ENCODE measurements around the gene MPRIP. TPM values are rescaled to one million over a fixed set of nuclear protein-coding genes. Genes with fewer than 3 reads are reported as not detected.

The MPRIP gene
- total RNA-seq, 1 donor from 2014 or later = 392 TPM

DNA sequence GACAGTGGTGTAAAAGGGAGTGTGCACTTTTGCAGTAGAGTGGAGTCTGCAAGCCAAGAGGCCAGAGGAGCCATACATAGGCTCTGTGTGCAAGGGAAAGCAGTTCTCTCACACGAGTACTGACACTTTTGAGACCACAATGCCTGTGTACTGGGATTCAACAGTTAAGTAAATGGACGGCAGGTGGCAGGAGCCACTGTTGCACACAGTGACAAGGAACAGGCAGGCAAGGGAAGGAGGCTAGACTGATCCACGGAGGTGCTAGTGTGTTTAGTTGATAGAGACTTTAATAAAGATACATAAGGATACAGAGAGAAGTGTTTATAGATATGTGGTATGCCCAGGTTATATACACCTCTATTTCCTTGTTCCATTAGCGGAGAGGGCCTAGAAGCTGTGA, 67.0 kb downstream of the MPRIP start:
- Mint-ChIP-seq H3K4me3 (ENCODE audit: unreplicated experiment) (no peak overlapping the region), H3K36me3 (ENCODE audit: low read depth, unreplicated experiment) (peaks cover 7% of the 10 kb centered on the region), H3K27me3 (ENCODE audit: unreplicated experiment) (peaks cover 11% of the 10 kb centered on the region), H3K9me3 (ENCODE audit: unreplicated experiment) (no peaks in the 10 kb centered on the region), H3K27ac (ENCODE audit: unreplicated experiment) (no peak overlapping the region), H3K4me1 (ENCODE audit: unreplicated experiment) (peaks cover 8% of the 10 kb centered on the region)
- no peak for TF ChIP-seq CTCF (IDR thresholded peaks at IDR 0.05; ENCODE audit: unreplicated experiment)
- DNase-seq (ENCODE audit: low spot score) = no peak

DNA sequence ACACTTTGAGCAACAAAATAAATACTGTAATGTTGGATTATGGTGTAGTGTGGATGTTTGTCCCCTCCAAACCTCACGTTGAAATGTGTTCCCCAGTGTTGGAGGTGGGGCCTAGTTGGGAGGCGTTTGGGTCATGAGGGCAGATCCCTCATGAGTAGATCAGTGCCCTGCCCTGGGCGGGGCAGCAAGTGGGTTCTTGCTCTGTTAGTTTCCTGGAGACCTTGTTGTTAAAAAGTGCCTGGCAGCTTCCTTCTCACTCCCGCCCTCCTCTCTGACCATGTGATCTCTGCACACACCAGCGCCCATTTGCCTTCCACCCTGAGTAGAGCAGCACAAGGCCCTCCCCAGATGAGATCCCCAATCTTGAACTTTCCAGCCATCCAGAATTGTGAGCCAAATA, 67.7 kb downstream of the MPRIP start:
- Mint-ChIP-seq H3K4me1 (ENCODE audit: unreplicated experiment) (peaks cover 3% of the 10 kb centered on the region), H3K36me3 (ENCODE audit: low read depth, unreplicated experiment) (peaks cover 4% of the 10 kb centered on the region), H3K4me3 (ENCODE audit: unreplicated experiment) (peak overlapping the region; percentile 38), H3K9me3 (ENCODE audit: unreplicated experiment) (no peaks in the 10 kb centered on the region), H3K27ac (ENCODE audit: unreplicated experiment) (peak overlapping the region; percentile 79), H3K27me3 (ENCODE audit: unreplicated experiment) (peaks cover 8% of the 10 kb centered on the region)
- TF ChIP-seq CTCF (IDR thresholded peaks at IDR 0.05; ENCODE audit: unreplicated experiment) = no peak
- no peak for DNase-seq (ENCODE audit: low spot score)

DNA sequence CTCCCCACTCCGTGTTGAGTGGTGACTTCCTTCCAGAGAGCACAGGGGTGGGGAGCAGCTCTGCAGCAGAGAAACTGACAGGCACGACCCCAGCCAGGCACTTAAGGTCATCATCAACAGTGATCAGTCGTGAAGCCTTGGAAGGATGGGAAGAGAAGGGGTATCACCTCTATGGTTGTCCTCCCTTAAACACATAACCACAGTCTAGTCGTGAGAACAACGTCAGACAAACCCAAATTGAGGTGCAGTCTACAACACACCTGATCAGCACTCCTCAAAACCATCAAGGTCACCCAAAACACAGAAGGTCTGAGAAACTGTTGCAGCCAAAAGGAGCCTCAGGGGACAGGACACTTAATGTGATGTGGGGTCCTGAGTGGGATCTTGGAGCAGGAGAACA, 68.3 kb downstream of the MPRIP start:
- H3K27ac Mint-ChIP-seq (ENCODE audit: unreplicated experiment) = no peak overlapping the region
- TF ChIP-seq CTCF (IDR thresholded peaks at IDR 0.05; ENCODE audit: unreplicated experiment) = no peak

GRCh38 chr17:17111401-17112393, 69.4 kb downstream of the MPRIP start:
- peaks cover 5% of the 10 kb centered on the region for H3K4me1 Mint-ChIP-seq (ENCODE audit: unreplicated experiment)
- TF ChIP-seq CTCF (IDR thresholded peaks at IDR 0.05; ENCODE audit: unreplicated experiment) = no peak
- H3K9me3 Mint-ChIP-seq (ENCODE audit: unreplicated experiment) = no peaks in the 10 kb centered on the region
- no peak for DNase-seq (ENCODE audit: low spot score)
- H3K36me3 Mint-ChIP-seq (ENCODE audit: low read depth, unreplicated experiment) = peaks cover 4% of the 10 kb centered on the region
- no peak overlapping the region for H3K4me3 Mint-ChIP-seq (ENCODE audit: unreplicated experiment)
- peaks cover 3% of the 10 kb centered on the region for H3K27me3 Mint-ChIP-seq (ENCODE audit: unreplicated experiment)
- H3K27ac Mint-ChIP-seq (ENCODE audit: unreplicated experiment) = no peak overlapping the region

More for the DNA sequence above, 68.3 kb downstream of the MPRIP start:
- H3K9me3 Mint-ChIP-seq (ENCODE audit: unreplicated experiment) = no peaks in the 10 kb centered on the region
- peaks cover 6% of the 10 kb centered on the region for H3K4me1 Mint-ChIP-seq (ENCODE audit: unreplicated experiment)
- H3K27me3 Mint-ChIP-seq (ENCODE audit: unreplicated experiment) = peaks cover 7% of the 10 kb centered on the region
- no peak overlapping the region for H3K4me3 Mint-ChIP-seq (ENCODE audit: unreplicated experiment)
- H3K36me3 Mint-ChIP-seq (ENCODE audit: low read depth, unreplicated experiment) = peaks cover 4% of the 10 kb centered on the region
- DNase-seq (ENCODE audit: low spot score) = no peak

DNA sequence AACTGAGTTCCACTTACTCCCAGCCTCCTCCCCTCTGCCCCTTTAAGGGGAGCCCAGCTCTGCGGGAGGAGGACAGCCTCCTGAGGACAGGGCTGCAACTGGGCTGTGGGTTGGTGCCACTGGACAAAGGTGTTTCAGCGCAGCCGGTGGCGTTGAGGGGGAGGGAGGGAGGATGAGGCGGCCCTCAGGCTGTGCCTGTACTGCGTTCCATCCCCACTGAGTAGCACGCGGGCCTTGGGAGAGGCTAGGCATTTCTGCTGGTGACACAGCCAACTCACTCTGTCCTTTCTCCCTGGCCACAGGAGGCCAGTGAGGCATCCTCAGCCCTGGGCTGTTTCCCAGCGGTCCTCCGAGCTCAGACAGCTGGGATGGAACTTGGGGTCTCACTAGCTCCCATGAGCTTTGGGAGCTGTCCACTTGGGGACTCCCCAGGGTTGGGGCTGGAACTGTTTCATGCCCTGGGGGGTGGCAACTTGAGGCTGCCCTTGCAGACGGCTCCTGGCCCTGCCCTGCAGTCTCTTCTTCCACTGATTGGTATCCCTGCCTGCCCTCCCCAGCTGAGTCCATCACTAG, 70.5 kb downstream of the MPRIP start:
- no peak for TF ChIP-seq CTCF (IDR thresholded peaks at IDR 0.05; ENCODE audit: unreplicated experiment)
- Mint-ChIP-seq H3K36me3 (ENCODE audit: low read depth, unreplicated experiment) (peaks cover 4% of the 10 kb centered on the region), H3K4me1 (ENCODE audit: unreplicated experiment) (peaks cover 9% of the 10 kb centered on the region), H3K27me3 (ENCODE audit: unreplicated experiment) (peaks cover 9% of the 10 kb centered on the region), H3K9me3 (ENCODE audit: unreplicated experiment) (no peaks in the 10 kb centered on the region), H3K4me3 (ENCODE audit: unreplicated experiment) (no peak overlapping the region), H3K27ac (ENCODE audit: unreplicated experiment) (no peak overlapping the region)
- no peak for DNase-seq (ENCODE audit: low spot score)
